AG04450 (cell line): ENCODE results near the gene KIF26A. TPM values are rescaled to one million over a fixed set of nuclear protein-coding genes. Genes with fewer than 3 reads are reported as not detected.

Experiments
- CTCF ChIA-PET: fragments of 300-600, 350-600 bp; formaldehyde crosslinking; extraction: SDS; loops from one replicate; lab custom pipeline; 2022; ENCODE audit warnings: antibody characterized with exemption, inconsistent platforms; lab: Charles Lee
- POLR2A ChIA-PET: fragments of 350-600 bp; formaldehyde crosslinking; extraction: SDS; loops from one replicate; lab custom pipeline; 2021; ENCODE audit warnings: antibody characterized with exemption, inconsistent platforms; lab: Yijun Ruan, JAX
- DNase-seq: peaks from one replicate; pipeline ENCODE4 v3.0.0-alpha.2; 2011; ENCODE audit warnings: low read depth, low spot score
- H3K27ac ChIP-seq: one replicate; pipeline ENCODE4 v1.5.1; 2012; ENCODE audit warnings: low read depth, low read length, control low read depth
- H3K27me3 ChIP-seq: one replicate; pipeline ENCODE4 v1.6.0; 2012; ENCODE audit warnings: low read length; ENCODE audit not compliant: control insufficient read depth, insufficient read depth
- H3K4me3 ChIP-seq: 2 replicates; pipeline ENCODE4 v1.5.1; 2011; ENCODE audit warnings: mild to moderate bottlenecking, low read depth, low read length, control low read depth
- H3K9me3 ChIP-seq: 2 replicates; pipeline ENCODE4 v1.5.1; 2012; ENCODE audit warnings: low read length; ENCODE audit not compliant: control insufficient read depth, insufficient read depth
- CTCF ChIP-seq: IDR thresholded peaks from 2 replicates; pipeline ENCODE4 v1.5.1; 2011; ENCODE audit warnings: low read depth, low read length, control low read depth, inconsistent platforms
- polyA plus RNA-seq: library from polyadenylated mRNA; depleted of rRNA; stranded (reverse); fragments of >200 nt; gene quantifications from 2 replicates; pipeline ENCODE4 v1.2.3, GENCODE V29; 2011

KIF26A gene
- polyA plus RNA-seq, 1 experiment, result not detected

- DNase-seq, result no peak
- no peak overlapping the region for H3K4me3 ChIP-seq
- ChIA-PET POLR2A (no interaction called here), CTCF (no interaction called here)
- H3K27me3 ChIP-seq, result no peaks in the 10 kb centered on the region
- H3K27ac ChIP-seq, result no peak overlapping the region
- no peak for TF ChIP-seq CTCF
- H3K9me3 ChIP-seq, result peaks cover 7% of the 10 kb centered on the region; the same call in 1 of the 2 replicates
These were observed 7.6 kb downstream of the KIF26A start for GRCh38 chr14:104145826-104146601.

- peaks cover 12% of the 10 kb centered on the region; the same call in 1 of the 2 replicates for H3K9me3 ChIP-seq
- no peaks in the 10 kb centered on the region for H3K27me3 ChIP-seq
- ChIA-PET POLR2A (no interaction called here), CTCF (interaction anchor here (0.5 kb wide), 1 partner anchor 17 kb away, joined by 5 read pairs; no protein-coding TSS in a partner anchor)
- no peak overlapping the region for H3K27ac ChIP-seq
- no peak overlapping the region for H3K4me3 ChIP-seq
- no peak for DNase-seq
- no peak for TF ChIP-seq CTCF
These were observed 8.4 kb downstream of the KIF26A start for GRCh38 chr14:104146651-104147345.

DNA sequence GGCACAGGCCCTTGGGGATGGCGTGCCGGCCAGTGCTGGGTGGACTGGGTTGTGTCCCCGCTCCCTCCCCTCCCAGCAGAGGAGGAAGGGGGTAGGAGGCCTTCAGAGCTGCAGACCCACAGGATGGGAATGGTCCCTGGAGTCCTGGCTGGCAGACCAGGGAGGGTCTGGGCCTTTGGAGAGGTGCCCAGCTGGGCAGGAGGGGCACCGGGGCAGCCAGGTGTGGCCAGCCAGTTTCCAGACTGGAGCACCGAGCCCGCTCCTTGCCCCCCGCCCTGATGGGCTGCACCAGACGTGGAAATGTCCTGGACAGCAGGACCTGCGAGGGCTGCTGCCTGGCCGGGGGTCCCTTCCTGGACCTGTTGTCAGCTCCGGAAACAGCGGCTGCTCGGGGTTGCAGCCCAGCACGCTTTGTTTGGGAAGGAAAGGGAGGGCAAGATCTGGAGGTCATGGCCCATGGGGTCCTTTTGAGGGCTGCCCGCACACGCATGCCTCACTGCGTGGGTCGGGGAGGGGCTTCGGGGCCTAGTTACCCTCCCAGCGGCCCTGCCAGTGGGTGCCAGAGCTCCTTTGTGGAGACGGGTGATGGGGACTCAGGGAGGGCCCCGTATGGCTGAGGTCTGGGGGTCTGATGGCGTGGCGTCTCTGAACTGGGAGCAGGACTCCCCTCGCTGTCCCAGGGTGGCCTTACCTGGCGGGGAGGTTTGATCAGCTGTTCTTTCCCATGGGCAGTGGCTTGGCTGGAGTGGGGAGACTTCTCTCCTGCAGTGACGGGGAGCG, 9.1 kb downstream of the KIF26A start:
- Histone ChIP-seq H3K27me3 (no peaks in the 10 kb centered on the region), H3K27ac (no peak overlapping the region), H3K9me3 (peaks cover 19% of the 10 kb centered on the region), H3K4me3 (no peak overlapping the region)
- POLR2A ChIA-PET, result no interaction called here
- DNase-seq, result no peak
- CTCF ChIA-PET, result interaction anchor here (0.5 kb wide), 1 partner anchor 17 kb away, joined by 5 read pairs; no protein-coding TSS in a partner anchor
- TF ChIP-seq CTCF, result no peak

- Histone ChIP-seq H3K4me3 (no peak overlapping the region), H3K27me3 (no peaks in the 10 kb centered on the region), H3K27ac (no peak overlapping the region), H3K9me3 (peaks cover 31% of the 10 kb centered on the region)
- CTCF ChIA-PET, result no interaction called here
- POLR2A ChIA-PET, result no interaction called here
- no peak for DNase-seq
- no peak for TF ChIP-seq CTCF
These were observed 10.3 kb downstream of the KIF26A start for GRCh38 chr14:104148433-104149277.
